Sigmoid colon (tissue), 7 donors: ENCODE measurements around the gene SETBP1. TPM values are rescaled to one million over a fixed set of nuclear protein-coding genes. Genes with fewer than 3 reads are reported as not detected.

Source experiments
- DNase-seq: peaks from one replicate; pipeline ENCODE4 v3.0.0-alpha.2; 2019
- H3K27ac ChIP-seq, 4 donors: fragments of 200-600 bp; sonication (generic); one replicate each; pipeline ENCODE4 v1.5.1; 2016 to 2019; ENCODE audit warnings: mild to moderate bottlenecking in 1 of 4
- H3K27me3 ChIP-seq, 3 donors: fragments of 200-600 bp; sonication (generic); one replicate each; pipeline ENCODE4 v1.5.1; 2019; ENCODE audit warnings: mild to moderate bottlenecking in 1 of 3
- H3K36me3 ChIP-seq, 4 donors: fragments of 200-600 bp; sonication (generic); one replicate each; pipeline ENCODE4 v1.5.1; 2016 to 2019
- H3K4me1 ChIP-seq, 4 donors: fragments of 200-600 bp; sonication (generic); one replicate each; pipeline ENCODE4 v1.5.1; 2017 to 2019
- H3K4me3 ChIP-seq, 4 donors: fragments of 200-600 bp; sonication (generic); one replicate each; pipeline ENCODE4 v1.5.1; 2017 to 2019; ENCODE audit warnings: mild to moderate bottlenecking in 2 of 4, moderate library complexity in 1 of 4
- H3K9me3 ChIP-seq, 4 donors: fragments of 200-600 bp in 3 of 4; sonication (generic) in 3 of 4; one replicate each; pipeline versions ENCODE4 v1.5.1 to v1.6.1; 2013 to 2019
- EP300 ChIP-seq, 4 donors: sonication (generic); formaldehyde crosslinking; IDR thresholded peaks; one replicate each; pipeline ENCODE4 v1.6.1; 2017; ENCODE audit warnings: antibody characterized with exemption in 4 of 4
- POLR2A ChIP-seq, 2 donors: fragments of 450-650 bp; IDR thresholded peaks; one replicate each; pipeline ENCODE4 v1.6.1; 2016; ENCODE audit warnings: antibody characterized with exemption in 2 of 2, mild to moderate bottlenecking in 2 of 2, moderate library complexity in 2 of 2
- POLR2AphosphoS5 ChIP-seq, 4 donors: sonication (generic); formaldehyde crosslinking; IDR thresholded peaks; one replicate each; pipeline ENCODE4 v1.6.1; 2017; ENCODE audit warnings: antibody characterized with exemption in 4 of 4
- WGBS, 2 donors: extraction: QIAGEN DNeasy Blood & Tissue Kit; methylation state at CpG; one replicate each; pipeline ENCODE4 v1.1.7; 2013; 5-methylcytosine and 5-hydroxymethylcytosine counted together
- intact Hi-C: fragments of 100-400 bp; cut with DNase I; formaldehyde crosslinking; loops from one replicate; pipeline ENCODE4 v1.15.1; 2023
- polyA plus RNA-seq, 3 donors: library from polyadenylated mRNA; stranded (reverse); fragments of 200-250 nt; gene quantifications; one replicate each; pipeline ENCODE4 v1.2.3, GENCODE V29; 2013
- total RNA-seq, 4 donors: library from RNA; depleted of rRNA; stranded (reverse); fragments of >200 nt; gene quantifications; one replicate each; pipeline ENCODE4 v1.1.0, GENCODE V29; 2016
- TF ChIP-seq, protein P1 (sequence below), 4 experiments: fragments of 450-650 bp in 3 of 4; fragments of 200-600 bp in 1 of 4; IDR thresholded peaks; one replicate each; pipeline ENCODE4 v1.5.1; 2016 to 2019; ENCODE audit warnings: antibody characterized with exemption in 4 of 4, mild to moderate bottlenecking in 3 of 4, moderate library complexity in 2 of 4
- donor health status: healthy with polysubstance abuse.
- donor health status: Bipolar disorder and iron deficiency.
- donor health status: healthy.

SETBP1 gene
- total and polyA plus RNA-seq, 7 donors, result 0.69 to 100 (median 67.9) TPM

GRCh38 chr18:44792456-44793061 lies 111.9 kb downstream of the SETBP1 start:
- Histone ChIP-seq H3K36me3 (no peaks in the 10 kb centered on the region), H3K4me3 (no peak overlapping the region), H3K27ac (peak overlapping the region; percentile 80 to 89 (median 84)), H3K9me3 (no peaks in the 10 kb centered on the region), H3K27me3 (no peaks in the 10 kb centered on the region), H3K4me1 (peaks cover 0 to 79% (median 66%) of the 10 kb centered on the region in 4 donors)
- WGBS, 2 donors, result 77 to 88% methylated on average over 8 of the region's 8 CpGs
- TF ChIP-seq POLR2A (IDR thresholded peaks at IDR 0.05) (no peak), POLR2AphosphoS5 (IDR thresholded peaks at IDR 0.05) (peak in 1 of 4 donors; percentile 9)
- intact Hi-C loops, result loop anchor here (5.0 kb wide), 1 partner anchor 60 kb away; no protein-coding TSS in a partner anchor
- DNase-seq, result no peak

DNA sequence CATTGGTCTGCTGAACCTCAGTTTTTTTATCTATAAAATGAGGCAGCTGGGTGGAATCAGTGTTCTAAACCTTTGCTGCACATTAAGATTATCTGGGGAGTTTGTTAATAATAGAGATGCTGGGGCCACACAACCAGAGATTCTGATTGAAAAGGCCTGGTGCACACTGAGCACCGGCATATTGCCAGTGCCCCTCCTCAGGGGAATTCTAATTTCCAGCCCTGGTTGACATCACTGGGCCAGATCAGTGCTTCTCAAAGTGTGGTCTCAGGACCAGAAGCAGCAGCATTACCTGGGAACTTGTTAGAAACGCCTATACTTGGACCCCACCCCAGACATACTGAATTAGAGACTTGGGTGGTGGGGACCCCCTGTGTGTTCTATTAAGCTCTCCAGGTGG lies 112.5 kb downstream of the SETBP1 start:
- no peak overlapping the region for H3K4me3 ChIP-seq
- DNase-seq, result no peak

GRCh38 chr18:44793685-44794084 lies 113.0 kb downstream of the SETBP1 start:
- peak overlapping the region; percentile 80 to 89 (median 84) for H3K27ac ChIP-seq
- TF ChIP-seq POLR2AphosphoS5 (IDR thresholded peaks at IDR 0.05) (no peak), POLR2A (IDR thresholded peaks at IDR 0.05) (no peak)
- 94 to 95% methylated on average over 1 of the region's 1 CpG for WGBS, 2 donors
- no peaks in the 10 kb centered on the region for H3K9me3 ChIP-seq
- H3K36me3 ChIP-seq, result no peaks in the 10 kb centered on the region
- DNase-seq, result no peak
- no peak overlapping the region for H3K4me3 ChIP-seq
- intact Hi-C loops, result loop anchor here (5.0 kb wide), 1 partner anchor 61 kb away; no protein-coding TSS in a partner anchor
- H3K27me3 ChIP-seq, result no peaks in the 10 kb centered on the region
- H3K4me1 ChIP-seq, result peaks cover 0 to 75% (median 57%) of the 10 kb centered on the region in 4 donors

More for the DNA sequence above, 112.5 kb downstream of the SETBP1 start:
- TF ChIP-seq, protein P1, sequence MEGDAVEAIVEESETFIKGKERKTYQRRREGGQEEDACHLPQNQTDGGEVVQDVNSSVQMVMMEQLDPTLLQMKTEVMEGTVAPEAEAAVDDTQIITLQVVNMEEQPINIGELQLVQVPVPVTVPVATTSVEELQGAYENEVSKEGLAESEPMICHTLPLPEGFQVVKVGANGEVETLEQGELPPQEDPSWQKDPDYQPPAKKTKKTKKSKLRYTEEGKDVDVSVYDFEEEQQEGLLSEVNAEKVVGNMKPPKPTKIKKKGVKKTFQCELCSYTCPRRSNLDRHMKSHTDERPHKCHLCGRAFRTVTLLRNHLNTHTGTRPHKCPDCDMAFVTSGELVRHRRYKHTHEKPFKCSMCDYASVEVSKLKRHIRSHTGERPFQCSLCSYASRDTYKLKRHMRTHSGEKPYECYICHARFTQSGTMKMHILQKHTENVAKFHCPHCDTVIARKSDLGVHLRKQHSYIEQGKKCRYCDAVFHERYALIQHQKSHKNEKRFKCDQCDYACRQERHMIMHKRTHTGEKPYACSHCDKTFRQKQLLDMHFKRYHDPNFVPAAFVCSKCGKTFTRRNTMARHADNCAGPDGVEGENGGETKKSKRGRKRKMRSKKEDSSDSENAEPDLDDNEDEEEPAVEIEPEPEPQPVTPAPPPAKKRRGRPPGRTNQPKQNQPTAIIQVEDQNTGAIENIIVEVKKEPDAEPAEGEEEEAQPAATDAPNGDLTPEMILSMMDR (IDR thresholded peaks at IDR 0.05), result no peak
- TF ChIP-seq POLR2AphosphoS5 (IDR thresholded peaks at IDR 0.05), result no peak
- no peak for TF ChIP-seq EP300 (IDR thresholded peaks at IDR 0.05)
- TF ChIP-seq POLR2A (IDR thresholded peaks at IDR 0.05), result no peak
- H3K9me3 ChIP-seq, result no peaks in the 10 kb centered on the region
- H3K36me3 ChIP-seq, result no peaks in the 10 kb centered on the region
- peaks cover 0 to 75% (median 62%) of the 10 kb centered on the region in 4 donors for H3K4me1 ChIP-seq
- WGBS, 2 donors, result 87 to 92% methylated on average over 2 of the region's 2 CpGs
- peak overlapping the region; percentile 80 to 89 (median 84) for H3K27ac ChIP-seq
- no peaks in the 10 kb centered on the region for H3K27me3 ChIP-seq
- intact Hi-C loops, result loop anchor here (5.0 kb wide), 1 partner anchor 61 kb away; no protein-coding TSS in a partner anchor

- no peak for DNase-seq
- H3K27ac ChIP-seq, result peak overlapping the region in 2 of 4 donors; percentile 86 to 89
- intact Hi-C loops, result no loop called here
- TF ChIP-seq POLR2AphosphoS5 (IDR thresholded peaks at IDR 0.05), result no peak
- no peak for TF ChIP-seq EP300 (IDR thresholded peaks at IDR 0.05)
- TF ChIP-seq, protein P1 (IDR thresholded peaks at IDR 0.05), result no peak
- no peak for TF ChIP-seq POLR2A (IDR thresholded peaks at IDR 0.05)
- H3K4me1 ChIP-seq, result peaks cover 0 to 75% (median 47%) of the 10 kb centered on the region in 4 donors
- H3K27me3 ChIP-seq, result no peaks in the 10 kb centered on the region
- H3K36me3 ChIP-seq, result no peaks in the 10 kb centered on the region
- H3K9me3 ChIP-seq, result no peaks in the 10 kb centered on the region
- 86 to 94% methylated on average over 4 of the region's 4 CpGs for WGBS, 2 donors
- no peak overlapping the region for H3K4me3 ChIP-seq
Observed at GRCh38 chr18:44795241-44795640, 114.6 kb downstream of the SETBP1 start.

GRCh38 chr18:44796429-44797428 lies 116.0 kb downstream of the SETBP1 start:
- no peaks in the 10 kb centered on the region for H3K36me3 ChIP-seq
- TF ChIP-seq EP300 (IDR thresholded peaks at IDR 0.05), result no peak
- no peak for TF ChIP-seq POLR2A (IDR thresholded peaks at IDR 0.05)
- H3K27ac ChIP-seq, result peak overlapping the region in 2 of 4 donors; percentile 1 to 89
- no peak overlapping the region for H3K4me3 ChIP-seq
- H3K9me3 ChIP-seq, result no peaks in the 10 kb centered on the region
- no peak for DNase-seq
- no peaks in the 10 kb centered on the region for H3K27me3 ChIP-seq
- H3K4me1 ChIP-seq, result peaks cover 0 to 66% (median 39%) of the 10 kb centered on the region in 4 donors
- intact Hi-C loops, result no loop called here
- WGBS, 2 donors, result 46 to 77% methylated on average over 6 of the region's 6 CpGs
